ENCODE data around the gene ATP2A1.
A peak's percentile ranks its signal among the peaks of the same experiment; 100 is the strongest.
"Not testable (repeated sequence)": the region's sequence is repeated elsewhere in the genome, so short reads cannot be mapped to it uniquely, and the experiment has no call there.

The ATP2A1 gene

GRCh38 chr16:28863929-28864793 is 14.1 kb upstream of the ATP2A1 start:
- peak in 4 of 14 donors; percentile 34 to 70 (median 48) for DNase-seq

DNA sequence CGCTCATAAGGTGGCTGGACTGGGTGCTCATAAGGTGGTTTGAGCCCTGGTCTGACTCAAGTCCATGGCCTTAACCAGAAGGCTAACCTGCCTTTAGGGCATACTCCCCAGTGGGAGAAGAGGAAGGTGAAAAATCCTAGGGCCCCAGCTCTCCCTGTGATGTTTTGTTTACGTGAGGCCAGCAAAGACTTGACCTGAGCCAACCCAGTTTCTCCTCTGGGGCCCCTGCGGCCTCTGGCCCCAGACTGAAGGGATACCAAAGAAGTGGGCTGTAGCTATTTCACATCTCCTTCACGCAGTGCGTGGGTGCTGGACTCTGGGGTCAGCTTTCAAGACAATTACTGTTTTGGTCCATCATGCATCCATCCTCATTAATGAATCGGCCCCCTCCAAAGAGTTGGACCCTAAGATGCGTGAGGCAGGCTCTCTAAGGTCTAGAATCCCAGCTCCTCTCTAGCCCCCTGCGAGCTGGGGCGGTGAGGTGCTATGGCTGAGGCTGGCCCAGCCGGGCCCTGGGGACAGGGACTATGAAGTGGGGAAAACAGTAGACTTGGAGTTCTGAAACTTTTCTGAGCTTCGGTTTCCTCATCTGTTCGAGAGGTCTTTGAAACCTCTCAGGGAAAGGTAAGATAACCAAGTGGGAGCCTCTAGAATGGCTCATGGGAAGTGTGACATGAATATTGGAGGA is 13.1 kb upstream of the ATP2A1 start:
- no peak for DNase-seq

- DNase-seq: no peak
Measured at GRCh38 chr16:28865722-28866453, 12.4 kb upstream of the ATP2A1 start.

GRCh38 chr16:28866454-28866804 is 11.9 kb upstream of the ATP2A1 start:
- DNase-seq: no peak

DNA sequence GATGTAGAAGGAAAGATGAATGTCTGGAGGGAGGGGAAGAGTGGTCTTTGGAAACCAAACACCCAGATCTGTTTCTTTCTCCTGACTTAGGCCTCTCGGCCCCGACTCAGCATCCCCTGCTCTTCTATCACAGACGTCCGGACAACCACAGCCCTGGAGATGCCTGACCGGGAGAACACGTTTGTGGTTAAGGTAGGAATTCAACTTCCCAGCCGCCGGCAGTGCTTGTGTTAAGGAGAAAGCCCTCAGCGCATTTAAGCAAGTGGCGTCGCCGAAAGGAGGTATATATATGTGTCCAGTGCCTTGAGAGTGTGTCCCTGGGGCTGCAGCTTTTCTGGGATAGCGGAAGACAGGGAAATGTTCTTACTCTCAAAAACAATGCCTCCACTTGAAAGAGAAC is 11.0 kb upstream of the ATP2A1 start:
- DNase-seq: no peak

DNA sequence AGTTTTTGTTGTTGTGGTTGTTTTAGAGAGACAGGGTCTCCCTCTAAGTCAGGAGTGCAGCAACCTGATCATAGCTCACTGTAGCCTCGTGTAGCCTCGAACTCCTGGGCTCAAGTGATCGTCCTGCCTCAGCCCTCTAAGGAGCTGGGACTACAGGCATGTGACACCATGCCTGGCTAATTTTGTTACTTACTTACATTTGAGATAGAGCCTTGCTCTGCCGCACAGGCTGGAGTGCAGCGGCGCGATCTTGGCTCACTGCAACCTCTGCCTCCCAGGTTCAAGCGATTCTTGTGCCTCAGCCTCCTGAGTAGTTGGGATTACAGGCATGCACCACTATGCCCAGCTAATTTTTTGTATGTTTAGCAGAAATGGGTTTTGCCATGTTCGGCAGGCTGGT is 10.6 kb upstream of the ATP2A1 start:
- DNase-seq: not testable (repeated sequence)

- DNase-seq: no peak
Measured at GRCh38 chr16:28869201-28869600, 9.1 kb upstream of the ATP2A1 start.

- no peak for DNase-seq
Measured at GRCh38 chr16:28872952-28873351, 5.3 kb upstream of the ATP2A1 start.

- no peak for DNase-seq
Measured at GRCh38 chr16:28873543-28874201, 4.6 kb upstream of the ATP2A1 start.

- no peak for DNase-seq
Measured at GRCh38 chr16:28874406-28874805, 3.9 kb upstream of the ATP2A1 start.

- no peak for DNase-seq
Measured at GRCh38 chr16:28875134-28876018, 2.9 kb upstream of the ATP2A1 start.

- DNase-seq: no peak
Measured at GRCh38 chr16:28876019-28876659, 2.1 kb upstream of the ATP2A1 start.

- DNase-seq: no peak
Measured at GRCh38 chr16:28876973-28877654, 1.2 kb upstream of the ATP2A1 start.

- no peak for DNase-seq
Measured at GRCh38 chr16:28877655-28878000, 660 bp upstream of the ATP2A1 start.

DNA sequence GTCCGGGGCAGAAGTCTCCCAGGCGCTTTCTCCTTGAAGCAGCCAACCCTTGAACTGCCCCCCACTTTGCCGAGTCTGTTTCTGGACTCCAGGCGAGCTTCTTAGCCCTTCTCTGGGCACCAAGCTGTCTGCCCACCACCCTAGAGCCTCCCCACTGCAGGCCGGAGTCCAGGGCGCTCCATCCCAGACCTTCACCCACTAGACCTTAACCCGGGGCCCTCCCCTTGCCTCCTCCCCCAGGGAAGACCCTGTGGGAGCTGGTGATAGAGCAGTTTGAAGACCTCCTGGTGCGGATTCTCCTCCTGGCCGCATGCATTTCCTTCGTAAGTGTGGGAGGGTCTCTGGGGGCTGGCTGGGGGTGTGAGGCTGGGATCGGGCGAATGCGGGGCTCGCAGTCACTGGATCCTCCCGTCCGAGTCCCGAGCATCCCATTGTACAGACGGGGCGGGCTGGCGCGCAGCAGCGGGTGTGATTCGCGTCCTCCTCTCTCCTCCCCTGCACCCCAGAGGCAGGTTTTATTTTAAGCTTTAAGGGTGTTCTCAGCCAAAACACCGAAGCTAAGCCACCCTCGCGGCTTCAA is 1.1 kb downstream of the ATP2A1 start:
- no peak for DNase-seq

- peak in 13 of 14 donors; percentile 46 to 86 (median 73) for DNase-seq
Measured at GRCh38 chr16:28879841-28880588, 1.7 kb downstream of the ATP2A1 start.

- no peak for DNase-seq
Measured at GRCh38 chr16:28880589-28880915, 2.3 kb downstream of the ATP2A1 start.

DNA sequence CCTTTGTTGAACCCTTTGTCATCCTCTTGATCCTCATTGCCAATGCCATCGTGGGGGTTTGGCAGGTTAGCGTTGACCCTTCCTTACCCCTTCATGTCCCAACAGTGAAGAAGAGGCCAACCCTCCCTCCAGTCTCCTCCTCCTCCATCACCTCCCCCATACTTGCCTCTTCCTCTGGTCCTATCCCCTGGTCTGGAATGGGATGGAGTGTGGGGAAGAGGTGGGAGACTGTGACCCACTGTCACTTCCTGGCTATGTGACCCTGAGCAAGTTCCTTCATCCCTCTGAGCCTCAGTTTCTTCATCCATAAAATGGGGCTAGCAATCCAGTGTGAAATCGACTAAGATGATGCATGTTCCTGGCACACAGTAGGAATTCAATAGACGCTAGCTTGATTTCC is 2.7 kb downstream of the ATP2A1 start:
- no peak for DNase-seq

DNA sequence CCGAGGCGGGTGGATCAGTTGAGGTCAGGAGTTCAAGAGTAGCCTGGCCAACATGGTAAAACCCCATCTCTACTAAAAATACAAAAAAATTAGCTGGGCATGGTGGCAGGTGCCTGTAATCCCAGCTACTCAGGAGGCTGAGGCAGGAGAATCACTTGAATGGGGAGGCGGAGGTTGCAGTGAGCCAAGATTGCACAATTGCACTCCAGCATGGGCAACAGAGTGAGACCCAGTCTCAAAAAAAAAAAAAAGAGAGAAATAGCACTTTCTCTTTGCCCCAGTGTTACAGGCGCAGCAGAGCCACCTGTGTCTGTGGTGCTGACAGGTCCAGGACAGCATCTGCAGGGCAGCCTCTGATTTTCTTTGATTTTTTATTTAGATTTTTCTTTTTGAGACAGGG is 3.3 kb downstream of the ATP2A1 start:
- not testable (repeated sequence) for DNase-seq
